ENCODE results near the gene MANBA.
"Not testable (repeated sequence)": the region's sequence is repeated elsewhere in the genome, so short reads cannot be mapped to it uniquely, and the experiment has no call there.

The MANBA gene

DNA sequence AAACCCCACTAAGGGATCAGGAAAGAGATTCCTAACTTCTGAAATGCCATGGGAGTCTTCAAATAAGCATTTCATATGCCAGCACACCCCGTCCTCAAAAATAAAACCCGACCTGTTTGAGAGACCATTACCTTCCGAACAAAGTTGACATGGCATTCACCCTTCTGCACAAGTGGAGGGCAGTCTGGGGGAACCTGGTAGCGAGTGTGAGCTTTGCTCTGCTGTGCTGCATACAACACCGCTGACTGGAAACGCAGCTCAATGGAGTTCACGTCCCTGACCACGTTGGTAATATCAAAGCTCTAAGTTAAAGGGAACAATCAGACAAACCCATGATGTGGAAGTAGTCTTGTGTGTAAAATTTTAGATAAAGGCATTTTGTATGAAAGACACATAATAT is 38.0 kb downstream of the MANBA start:
- no peak for DNase-seq (ENCODE audit: low read depth in 3 of 3)

DNA sequence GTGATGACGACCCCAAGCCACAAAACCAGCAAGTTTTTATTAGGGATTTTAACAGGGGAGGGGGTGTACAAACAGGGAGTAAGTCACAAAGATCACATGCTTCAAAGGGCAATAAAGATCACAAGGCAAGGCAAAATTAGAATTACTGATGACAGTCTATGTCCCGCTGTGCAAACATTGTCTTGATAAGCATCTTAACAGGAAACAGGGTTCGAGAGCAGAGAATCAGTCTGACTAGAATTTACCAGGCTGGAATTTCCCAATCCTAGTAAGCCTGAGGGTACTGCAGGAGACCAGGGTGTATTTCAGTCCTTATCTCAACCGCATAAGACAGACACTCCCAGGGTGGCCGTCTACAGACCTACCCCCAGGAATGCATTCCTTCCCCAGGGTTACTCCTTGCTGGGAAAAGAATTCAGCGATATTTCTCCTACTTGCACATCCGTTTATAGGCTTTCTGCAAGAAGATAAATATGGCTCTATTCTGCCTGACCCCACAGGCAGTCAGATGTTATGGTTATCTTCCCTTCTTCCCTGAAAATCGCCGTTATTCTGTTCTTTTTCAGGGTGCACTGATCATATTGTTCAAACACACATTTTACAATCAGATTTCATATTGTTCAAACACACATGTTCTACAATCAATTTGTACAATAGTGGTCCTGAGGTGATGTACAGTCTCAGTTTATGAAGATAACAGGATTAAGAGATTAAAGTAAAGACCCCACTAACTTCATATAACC is 41.8 kb downstream of the MANBA start:
- DNase-seq (ENCODE audit: low read depth in 3 of 3): not testable (repeated sequence)

DNA sequence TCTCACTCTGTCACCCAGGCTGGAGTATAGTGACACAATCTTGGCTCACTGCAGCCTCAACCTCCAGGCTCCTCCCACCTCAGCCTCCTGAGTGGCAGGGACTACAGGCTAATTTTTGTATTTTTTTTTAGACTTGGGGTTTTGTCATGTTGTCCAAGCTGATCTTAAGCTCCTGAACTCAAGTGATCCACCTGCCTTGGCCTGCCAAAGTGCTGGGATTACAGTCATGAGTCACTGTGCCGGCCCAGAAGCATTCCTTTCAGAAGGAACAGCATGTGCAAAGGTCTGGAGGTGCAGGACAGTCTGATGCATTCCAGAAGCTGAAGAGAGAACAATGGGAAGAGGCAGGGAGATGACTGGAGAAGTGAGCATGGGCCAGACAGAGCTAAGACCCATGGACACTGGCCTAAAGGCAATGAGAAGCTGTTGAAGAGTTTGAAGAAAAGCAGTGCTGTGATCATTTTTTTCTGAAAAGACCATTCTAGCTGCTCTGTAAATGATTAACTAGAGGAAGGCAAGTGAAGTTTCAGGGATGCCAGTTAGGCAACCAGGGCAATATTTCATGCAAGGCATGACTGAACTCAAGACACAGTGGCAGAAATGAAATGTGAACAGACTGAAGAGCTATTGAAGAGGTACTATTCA is 43.2 kb downstream of the MANBA start:
- no peak for DNase-seq (ENCODE audit: low read depth in 3 of 3)

DNA sequence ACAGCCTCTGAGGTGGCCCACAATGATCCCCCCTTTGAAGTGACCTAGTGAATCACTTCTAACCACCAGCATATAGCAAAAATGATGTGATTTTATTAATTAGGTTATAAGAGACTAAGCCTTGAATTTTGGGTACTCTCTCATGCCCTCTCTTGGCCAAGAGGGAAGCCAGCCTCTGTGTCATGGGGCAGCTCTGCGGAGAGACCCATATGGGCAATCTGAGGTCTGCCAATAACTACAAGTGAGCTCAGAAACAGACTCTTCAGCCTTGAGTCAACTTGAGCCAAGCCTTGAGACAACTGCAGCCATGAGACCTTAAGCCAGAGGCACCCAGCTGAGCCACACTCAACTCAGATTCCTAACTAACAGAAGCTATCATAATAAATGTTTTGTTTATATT is 45.7 kb downstream of the MANBA start:
- DNase-seq (ENCODE audit: low read depth in 3 of 3): no peak

DNA sequence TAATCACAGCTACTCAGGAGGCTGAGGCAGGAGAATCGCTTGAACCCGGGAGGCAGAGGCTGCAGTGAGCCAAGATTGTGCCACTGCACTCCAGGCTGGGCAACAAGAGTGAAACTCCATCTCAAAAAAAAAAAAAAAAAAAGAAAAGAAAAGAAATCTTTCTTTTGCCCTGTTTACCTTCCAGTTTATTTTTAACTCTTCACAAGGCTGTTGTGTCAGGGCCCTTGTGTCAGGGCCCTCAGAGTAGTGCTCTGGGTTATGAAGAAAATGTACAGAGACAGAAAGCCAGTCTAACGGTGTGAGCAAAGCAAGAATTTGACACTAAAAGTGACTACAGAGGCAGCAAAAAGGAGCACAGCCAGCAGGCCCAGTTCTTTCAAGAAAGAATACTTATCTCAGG is 47.0 kb downstream of the MANBA start:
- DNase-seq (ENCODE audit: low read depth in 3 of 3): not testable (repeated sequence)

DNA sequence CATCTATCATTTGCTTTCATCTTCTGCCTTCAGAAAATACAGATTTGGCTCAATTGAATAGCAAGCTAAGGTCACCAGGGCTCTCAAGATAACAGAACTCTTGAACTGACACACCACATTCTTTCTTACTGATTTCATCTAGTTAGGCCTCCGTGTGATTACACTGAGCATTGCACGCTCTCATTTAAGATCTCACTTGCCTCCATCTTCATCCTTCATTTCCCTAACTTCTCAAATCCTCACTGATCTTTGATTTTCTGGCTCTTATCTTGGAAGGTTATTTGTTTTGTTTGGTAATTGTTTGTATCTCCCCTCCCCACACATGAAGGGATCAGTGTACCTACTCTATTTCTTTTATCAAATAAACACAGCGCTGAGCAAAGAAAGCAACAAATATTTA is 47.7 kb downstream of the MANBA start:
- DNase-seq (ENCODE audit: low read depth in 3 of 3): no peak

DNA sequence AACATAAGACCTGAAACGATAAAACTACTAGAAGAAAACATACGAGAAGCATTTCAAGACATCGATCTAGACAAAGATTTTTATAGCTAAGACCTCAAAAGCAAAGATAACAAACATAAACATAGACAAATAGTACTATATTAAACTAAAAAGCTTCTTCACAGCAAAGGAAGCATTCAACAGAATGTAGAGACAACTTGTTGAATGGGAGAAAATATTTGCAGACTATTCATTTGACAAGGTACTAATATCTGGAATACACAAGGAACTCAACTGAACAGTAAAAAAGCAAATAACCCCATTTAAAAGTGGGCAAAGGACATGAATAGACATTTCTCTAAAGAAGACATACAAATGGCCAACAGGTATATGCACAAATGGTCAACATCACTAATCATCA is 49.8 kb downstream of the MANBA start:
- no peak for DNase-seq (ENCODE audit: low read depth in 3 of 3)

DNA sequence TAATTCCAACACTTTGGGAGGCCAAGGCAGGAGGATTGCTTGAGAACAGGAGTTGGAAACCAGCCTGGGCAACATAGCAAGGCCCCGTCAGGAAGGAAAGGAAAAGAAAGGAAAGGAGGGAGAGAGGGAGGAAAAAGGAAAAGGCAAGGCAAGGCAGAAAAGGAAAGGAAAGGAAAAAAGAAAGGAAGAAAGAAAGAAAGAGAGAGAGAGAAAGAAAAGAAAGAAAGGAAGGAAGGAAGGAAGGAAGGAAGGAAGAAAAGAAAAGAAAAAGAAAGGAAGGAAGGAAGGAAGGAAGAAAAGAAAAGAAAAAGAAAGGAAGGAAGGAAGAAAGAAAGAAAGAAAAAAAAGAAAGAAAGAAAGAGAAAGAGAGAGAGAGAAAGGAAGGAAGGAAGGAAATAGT is 51.7 kb downstream of the MANBA start:
- DNase-seq (ENCODE audit: low read depth in 3 of 3): not testable (repeated sequence)

DNA sequence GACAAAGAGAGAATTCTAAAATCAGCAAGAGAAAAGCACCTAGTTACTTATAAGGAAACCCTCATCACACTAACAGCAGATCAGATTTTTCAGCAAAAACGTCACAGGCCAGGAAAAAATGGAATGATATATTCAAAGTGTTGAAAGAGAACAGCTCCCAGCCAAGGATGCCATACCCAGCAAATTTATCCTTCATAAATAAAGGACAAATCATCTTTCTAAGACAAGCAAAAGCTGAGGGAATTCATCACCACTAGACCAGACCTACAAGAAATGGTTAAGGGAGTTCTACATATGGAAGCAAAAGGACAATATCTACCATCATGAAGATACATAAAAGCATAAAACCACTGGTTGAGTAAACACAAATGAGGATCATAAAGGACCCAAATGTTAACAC is 53.6 kb downstream of the MANBA start:
- DNase-seq (ENCODE audit: low read depth in 3 of 3): no peak

DNA sequence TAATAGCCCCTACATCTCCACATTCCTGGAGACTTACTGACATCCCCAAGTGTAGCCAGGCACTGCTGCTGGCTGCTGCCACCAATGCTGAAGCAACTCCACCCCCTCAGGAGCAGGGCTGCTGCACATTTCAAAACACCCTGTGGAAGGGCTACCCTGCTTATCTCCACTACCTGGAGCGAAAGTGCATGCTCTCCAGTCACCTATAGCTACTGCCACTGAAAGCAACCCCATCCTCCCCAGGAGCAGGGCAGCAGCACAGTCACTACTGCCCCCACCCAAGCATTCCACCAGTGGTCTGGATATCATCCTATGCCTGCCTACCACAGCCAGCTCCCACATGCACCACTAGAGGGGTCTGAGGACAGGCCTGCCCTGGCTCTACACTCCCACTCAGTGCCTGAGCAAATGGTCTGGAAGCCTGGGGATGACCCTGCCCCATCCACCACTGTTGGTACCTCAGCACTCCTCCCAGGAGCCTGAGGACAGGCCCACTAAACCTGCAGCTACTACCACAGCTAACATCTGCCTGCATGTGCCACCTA is 55.3 kb downstream of the MANBA start:
- DNase-seq (ENCODE audit: low read depth in 3 of 3): no peak

DNA sequence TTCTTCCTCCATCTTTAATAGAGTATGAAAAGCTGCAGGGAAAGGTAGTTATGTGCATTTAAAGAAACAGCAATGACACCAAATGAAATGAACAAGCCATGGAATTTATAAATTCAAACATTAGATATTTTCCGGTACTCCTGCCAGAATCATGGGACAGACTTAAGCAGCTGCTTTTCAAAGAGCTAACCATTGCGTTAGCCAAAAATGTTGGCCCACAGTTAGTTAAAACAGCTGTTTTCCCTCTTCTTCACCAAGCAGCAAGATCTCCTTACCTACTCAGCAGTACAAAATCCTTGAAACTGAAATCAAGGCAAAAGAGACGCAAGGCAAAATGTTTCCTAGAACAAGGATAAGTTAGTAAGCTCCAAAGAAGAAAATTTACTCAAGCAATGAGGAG is 64.0 kb downstream of the MANBA start:
- DNase-seq (ENCODE audit: low read depth in 3 of 3): no peak

DNA sequence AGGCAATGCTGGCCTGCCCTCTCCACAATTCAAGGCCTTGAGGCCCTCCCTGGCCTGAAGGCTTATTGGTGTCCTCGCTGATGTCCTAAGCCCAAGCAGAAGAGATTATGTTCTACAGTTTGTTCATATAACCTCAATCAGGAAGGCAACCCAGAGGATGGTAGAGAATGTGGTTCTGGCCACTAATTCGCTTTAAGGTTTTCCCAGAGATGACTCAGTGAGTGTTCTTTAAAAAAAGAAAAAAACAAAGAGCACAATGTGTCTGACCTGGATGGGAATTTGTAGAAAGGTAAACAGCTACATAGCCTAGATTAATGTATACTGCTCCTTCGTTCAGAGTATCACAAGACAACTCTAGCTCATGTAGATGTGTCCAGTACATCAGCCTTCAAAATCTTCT is 66.0 kb downstream of the MANBA start:
- no peak for DNase-seq (ENCODE audit: low read depth in 3 of 3)

DNA sequence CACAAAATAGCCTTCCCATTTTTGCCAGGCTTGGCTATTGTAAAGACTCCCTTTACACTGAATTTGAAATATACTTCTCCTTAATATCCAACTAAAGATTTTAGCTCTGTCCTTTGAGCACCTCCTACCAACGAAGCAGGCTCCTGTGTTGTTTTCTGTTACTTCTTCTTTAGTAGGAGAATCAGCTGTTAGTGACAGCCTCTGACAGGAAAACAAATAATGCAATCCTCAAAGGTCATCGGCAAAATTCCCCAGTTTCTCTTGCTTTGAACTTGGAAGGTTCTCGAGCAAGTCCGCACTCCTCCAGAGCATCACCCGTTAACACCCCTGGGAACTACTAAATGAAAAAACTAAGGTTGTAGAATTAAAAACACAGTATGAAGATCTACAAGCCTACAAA is 66.9 kb downstream of the MANBA start:
- DNase-seq (ENCODE audit: low read depth in 3 of 3): no peak

DNA sequence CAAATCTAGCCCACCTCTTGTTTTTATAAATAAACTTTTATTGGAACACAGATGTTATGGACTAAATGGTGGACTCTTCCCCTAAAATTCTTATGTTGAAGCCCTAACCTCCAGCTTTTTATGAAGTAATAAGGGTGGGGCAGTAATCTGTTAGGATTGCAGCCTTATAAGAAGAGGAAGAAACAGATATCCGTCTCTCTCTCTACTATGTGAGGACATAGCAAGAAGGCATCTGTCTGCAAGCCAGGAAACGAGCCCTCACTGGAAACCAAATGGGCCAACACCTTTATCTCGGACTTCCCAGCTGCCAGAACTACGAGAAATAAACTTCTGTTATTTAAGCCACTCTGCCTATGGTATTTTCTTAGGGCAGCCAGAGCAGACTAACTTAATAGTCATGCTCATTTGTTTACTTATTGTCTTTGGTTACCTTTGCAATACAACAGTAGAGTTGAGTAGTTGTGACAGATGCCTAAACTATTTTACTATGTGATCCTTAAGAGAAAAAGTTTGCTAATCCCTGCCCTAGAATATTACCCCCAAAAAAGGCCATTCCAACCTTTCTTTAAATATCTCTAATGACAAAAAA is 67.4 kb downstream of the MANBA start:
- no peak for DNase-seq (ENCODE audit: low read depth in 3 of 3)

DNA sequence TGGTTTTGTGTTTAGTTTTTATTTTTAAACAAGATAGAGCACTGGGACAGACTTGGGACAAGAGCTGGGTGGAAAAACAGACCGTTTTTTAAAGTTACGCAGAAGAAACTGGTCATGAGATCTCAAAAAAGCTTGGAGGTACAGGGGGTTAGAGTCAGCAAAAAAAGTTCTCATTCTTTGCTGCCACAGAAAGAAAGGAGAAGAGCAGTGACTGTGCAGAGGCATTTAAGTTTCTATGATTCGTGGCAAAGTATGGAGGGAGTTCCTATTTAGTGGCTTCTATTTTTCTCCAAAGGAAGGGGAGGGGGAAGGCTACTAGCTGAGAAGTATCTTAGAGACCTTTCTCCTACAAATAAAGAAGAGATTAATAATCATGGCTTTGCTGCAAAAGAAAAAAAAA is 68.3 kb downstream of the MANBA start:
- DNase-seq (ENCODE audit: low read depth in 3 of 3): no peak

DNA sequence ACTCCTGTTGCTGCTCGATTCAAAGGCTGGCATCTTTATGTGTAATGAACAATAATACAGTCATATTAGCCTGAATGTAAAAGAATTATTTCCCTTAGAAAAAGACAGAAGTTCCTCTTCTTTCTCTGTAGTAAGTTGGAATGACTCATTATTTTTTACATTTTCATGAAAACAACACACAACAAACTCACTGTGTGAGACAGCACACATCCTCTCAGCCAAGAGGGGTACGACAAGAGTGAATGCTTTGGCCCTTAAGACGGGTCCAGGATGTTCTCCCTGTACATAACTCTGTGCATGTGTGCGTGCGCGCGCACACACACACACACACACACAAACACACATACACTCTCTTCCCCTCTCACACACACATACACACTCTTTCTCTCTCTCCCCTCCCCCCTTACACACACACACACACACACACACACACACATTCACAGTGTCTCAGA is 72.8 kb downstream of the MANBA start:
- no peak for DNase-seq (ENCODE audit: low read depth in 3 of 3)

DNA sequence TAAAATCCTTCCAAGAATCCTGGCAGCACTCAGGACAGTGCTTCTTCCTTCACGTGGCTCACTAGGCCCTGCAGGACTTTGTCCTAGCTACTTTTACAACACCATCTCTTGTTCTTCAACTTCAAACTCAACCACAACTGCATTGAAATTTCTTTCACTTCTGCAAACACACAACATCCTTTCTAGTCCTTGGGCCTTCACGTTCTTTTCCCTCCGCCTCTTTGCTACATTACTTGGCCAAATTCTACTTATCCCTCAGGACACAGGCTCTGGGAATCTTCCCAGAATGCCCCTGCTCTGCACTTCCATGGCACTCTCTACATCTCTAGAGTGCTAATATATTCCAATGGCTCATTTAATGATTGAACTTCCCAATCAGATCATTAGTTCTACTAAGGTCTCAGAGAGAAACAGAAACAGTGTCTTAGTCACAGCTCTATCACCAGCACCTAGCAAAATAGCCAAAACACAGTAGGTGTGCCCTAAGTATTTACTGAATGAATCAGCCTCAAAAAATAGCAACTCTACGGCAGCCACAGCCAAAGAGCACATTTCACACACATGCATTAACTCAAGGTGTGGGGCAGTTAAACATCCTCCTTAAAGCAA is 73.3 kb downstream of the MANBA start:
- DNase-seq (ENCODE audit: low read depth in 3 of 3): no peak

DNA sequence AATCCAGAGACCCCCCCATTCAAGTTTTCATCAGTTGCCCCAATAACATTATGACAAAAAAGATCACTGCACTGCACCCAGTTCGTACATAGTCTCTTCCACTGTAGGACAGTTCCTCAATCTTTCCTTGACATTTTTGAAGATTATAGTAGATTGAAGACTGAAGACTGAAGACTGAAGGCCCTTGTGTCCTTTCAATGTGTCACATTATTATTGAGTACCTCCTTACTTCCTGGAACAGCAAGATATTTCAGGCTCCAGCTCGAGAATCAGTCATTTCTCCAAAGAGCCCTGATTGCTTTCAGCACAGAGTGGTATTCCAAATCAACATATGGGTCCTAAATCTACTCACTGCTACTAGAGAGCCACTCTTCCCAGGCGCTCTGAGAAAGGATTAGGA is 75.0 kb downstream of the MANBA start:
- DNase-seq (ENCODE audit: low read depth in 3 of 3): no peak

DNA sequence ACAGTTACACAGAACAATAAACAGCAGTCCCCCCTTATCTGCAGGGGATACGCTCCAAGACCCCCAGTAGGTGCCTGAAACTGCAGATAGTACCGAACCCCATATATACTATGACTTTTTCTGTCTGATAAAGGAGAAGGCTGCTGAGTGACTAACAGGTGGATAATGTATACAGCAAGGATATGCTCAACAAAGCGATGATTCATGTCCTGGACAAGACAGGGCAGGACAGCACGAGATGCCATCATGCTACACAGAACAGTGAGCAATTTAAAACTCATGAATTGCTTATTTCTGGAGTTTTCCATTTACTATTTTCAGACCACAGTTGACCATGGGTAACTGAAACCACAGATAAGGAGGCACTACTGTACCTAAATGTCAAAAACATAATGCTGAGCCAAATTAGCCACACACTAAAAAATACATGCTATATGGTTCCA is 76.1 kb downstream of the MANBA start:
- DNase-seq (ENCODE audit: low read depth in 3 of 3): no peak

DNA sequence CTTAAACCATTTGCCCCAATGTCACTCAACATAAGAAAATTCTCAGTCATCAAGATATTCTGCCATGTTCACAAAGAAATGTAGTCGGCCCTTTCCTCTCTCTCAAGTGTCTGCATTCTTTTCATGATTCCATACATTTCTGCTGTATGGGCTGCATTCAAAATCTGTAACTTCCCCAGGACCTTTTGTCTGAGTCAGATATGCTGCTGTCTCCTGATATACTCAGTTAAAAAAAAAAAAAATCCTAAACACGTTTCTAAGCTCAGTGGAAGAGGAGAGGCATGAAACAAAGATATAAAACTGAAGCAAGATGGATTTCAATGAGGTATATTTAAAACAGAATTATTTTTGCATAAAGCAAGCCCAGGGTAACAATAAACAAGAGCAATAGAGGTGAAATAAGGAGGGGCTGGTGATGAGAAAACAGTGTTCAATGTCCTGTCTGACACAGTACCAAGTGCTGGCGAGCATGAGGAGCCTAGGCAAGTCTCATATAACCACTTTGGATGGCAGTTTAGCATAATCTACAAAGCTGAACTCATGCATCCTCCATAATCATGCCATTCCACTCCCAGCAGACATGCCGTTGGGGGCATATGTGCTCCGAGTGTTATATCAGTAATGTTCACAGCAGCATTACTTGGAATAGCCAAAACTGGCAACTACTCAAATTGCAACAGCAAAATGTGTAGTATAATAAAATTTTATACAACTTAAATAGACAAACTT is 76.7 kb downstream of the MANBA start:
- no peak for DNase-seq (ENCODE audit: low read depth in 3 of 3)

DNA sequence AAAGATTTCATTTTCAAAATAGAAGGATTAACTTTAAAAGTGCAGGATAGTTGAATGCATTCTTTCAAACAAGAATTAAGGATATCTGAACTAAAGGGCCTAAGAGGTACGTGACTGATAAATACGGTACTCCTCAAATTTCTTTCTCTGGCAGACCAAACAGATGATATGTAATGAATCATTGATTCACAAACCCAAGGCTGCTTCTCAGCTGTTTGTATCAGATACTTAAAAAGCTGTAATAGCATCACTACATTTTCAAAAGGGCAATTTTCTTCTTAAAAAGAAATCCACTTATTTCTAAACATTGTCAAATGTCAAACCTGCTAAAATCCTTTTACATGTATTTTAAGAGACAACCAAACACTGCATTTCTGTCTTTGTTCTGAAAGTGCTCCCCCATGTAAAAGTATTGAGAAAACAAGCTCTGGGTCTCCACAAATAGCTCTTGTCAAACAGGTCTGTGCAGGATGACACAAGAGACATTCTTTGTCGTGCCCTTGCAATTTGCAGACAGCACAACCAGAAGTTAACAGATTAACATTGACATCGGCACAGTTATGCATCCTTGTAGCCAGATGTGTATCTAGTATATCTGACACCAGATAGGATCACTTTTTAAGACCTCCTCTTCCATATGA is 82.0 kb downstream of the MANBA start:
- no peak for DNase-seq (ENCODE audit: low read depth in 3 of 3)

Measured in stimulated activated CD4-positive, alpha-beta T cell treated with anti-CD3 and anti-CD28 coated beads, TNF-alpha, amount 100 ng/mL, for 48 hours (primary cell).